Osteoblast (primary cell): ENCODE measurements around the gene VSTM2B. TPM values are rescaled to one million over a fixed set of nuclear protein-coding genes. Genes with fewer than 3 reads are reported as not detected.

Source experiments
- DNase-seq: peaks from one replicate; pipeline ENCODE4 v3.0.0; 2011; ENCODE audit warnings: low spot score, mixed read lengths; ENCODE audit not compliant: insufficient read length; ENCODE audit errors: missing footprints
- H2AFZ ChIP-seq: 2 replicates; pipeline ENCODE4 v1.6.0; 2011; ENCODE audit warnings: mild to moderate bottlenecking, low read length
- H3K27ac ChIP-seq: 2 replicates; pipeline ENCODE4 v1.5.1; 2011; ENCODE audit warnings: mild to moderate bottlenecking, low read depth, low read length, moderate library complexity
- H3K27me3 ChIP-seq: 2 replicates; pipeline ENCODE4 v1.6.0; 2012; ENCODE audit warnings: mild to moderate bottlenecking, control low read depth, inconsistent platforms, low read length, moderate library complexity; ENCODE audit not compliant: insufficient read depth
- H3K36me3 ChIP-seq: 2 replicates; pipeline ENCODE4 v1.5.1; 2011; ENCODE audit warnings: mild to moderate bottlenecking, low read length, control low read depth, moderate library complexity; ENCODE audit not compliant: insufficient read depth
- H3K4me1 ChIP-seq: 2 replicates; pipeline ENCODE4 v1.5.1; 2011; ENCODE audit warnings: mild to moderate bottlenecking, low read length, control low read depth, moderate library complexity; ENCODE audit not compliant: insufficient read depth
- H3K4me2 ChIP-seq: 2 replicates; pipeline ENCODE4 v1.6.0; 2011; ENCODE audit warnings: mild to moderate bottlenecking, low read length; ENCODE audit not compliant: insufficient read depth
- H3K4me3 ChIP-seq: fragments of 200-600 bp; sonication (generic); 3 replicates; pipeline ENCODE4 v1.5.1; 2012; ENCODE audit warnings: mild to moderate bottlenecking, low read length, inconsistent platforms; ENCODE audit not compliant: insufficient read depth
- H3K79me2 ChIP-seq: 2 replicates; pipeline ENCODE4 v1.6.0; 2012; ENCODE audit warnings: mild to moderate bottlenecking, low read length, control low read depth, inconsistent platforms; ENCODE audit not compliant: insufficient read depth
- H3K9me3 ChIP-seq: 2 replicates; pipeline ENCODE4 v1.5.1; 2011; ENCODE audit warnings: low read depth, low read length, control low read depth
- H4K20me1 ChIP-seq: 2 replicates; pipeline ENCODE4 v1.6.0; 2012; ENCODE audit warnings: mild to moderate bottlenecking, low read length, control low read depth; ENCODE audit not compliant: insufficient read depth
- total RNA-seq: library from RNA; depleted of rRNA; stranded (reverse); fragments of >200 nt; gene quantifications from 2 replicates; pipeline ENCODE4 v1.2.3, GENCODE V29; 2012
- TF ChIP-seq, protein P1 (sequence below): IDR thresholded peaks from 2 replicates; pipeline ENCODE4 v1.5.1; 2011; ENCODE audit warnings: mild to moderate bottlenecking, low read depth, low read length, moderate library complexity; ENCODE audit errors: extremely low read depth

VSTM2B gene
- total RNA-seq, 1 donor, result not detected

DNA sequence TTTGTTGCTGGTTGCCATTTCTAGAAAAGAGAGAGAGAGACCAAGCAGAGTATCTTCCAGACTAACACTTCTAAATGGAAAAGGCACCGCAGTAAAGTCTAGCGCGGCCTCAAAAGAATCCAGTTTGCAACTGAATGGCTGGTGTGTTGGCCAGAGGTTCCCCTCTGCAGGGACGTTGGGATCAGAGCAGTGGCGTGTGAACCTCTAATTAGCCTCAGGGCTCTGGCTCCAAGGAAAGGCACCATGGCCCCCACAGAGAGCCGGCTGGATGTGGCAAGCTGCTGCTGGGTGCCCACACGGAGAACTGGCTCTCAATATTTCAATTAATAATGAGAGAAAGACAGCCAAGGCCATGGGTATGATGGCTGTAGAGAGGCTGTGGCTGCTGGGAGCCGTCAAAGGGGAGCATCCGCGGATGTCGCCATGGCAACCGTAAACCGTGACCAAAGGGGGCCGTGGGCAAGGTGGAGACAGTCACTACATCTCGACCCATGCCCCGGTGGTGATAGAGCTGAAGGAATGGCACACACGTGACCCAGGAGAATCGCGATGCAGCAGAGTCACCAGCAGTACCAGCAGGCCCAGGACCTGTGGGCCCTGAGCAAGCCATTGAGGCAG is 9.5 kb downstream of the VSTM2B start:
- Histone ChIP-seq H3K4me3 (no peak overlapping the region), H3K27ac (no peak overlapping the region), H4K20me1 (no peaks in the 10 kb centered on the region), H3K4me1 (no peaks in the 10 kb centered on the region), H3K27me3 (peaks cover 4% of the 10 kb centered on the region), H3K9me3 (no peaks in the 10 kb centered on the region), H3K4me2 (no peak overlapping the region), H3K36me3 (no peaks in the 10 kb centered on the region), H3K79me2 (no peaks in the 10 kb centered on the region), H2AFZ (no peak overlapping the region)
- TF ChIP-seq, protein P1, sequence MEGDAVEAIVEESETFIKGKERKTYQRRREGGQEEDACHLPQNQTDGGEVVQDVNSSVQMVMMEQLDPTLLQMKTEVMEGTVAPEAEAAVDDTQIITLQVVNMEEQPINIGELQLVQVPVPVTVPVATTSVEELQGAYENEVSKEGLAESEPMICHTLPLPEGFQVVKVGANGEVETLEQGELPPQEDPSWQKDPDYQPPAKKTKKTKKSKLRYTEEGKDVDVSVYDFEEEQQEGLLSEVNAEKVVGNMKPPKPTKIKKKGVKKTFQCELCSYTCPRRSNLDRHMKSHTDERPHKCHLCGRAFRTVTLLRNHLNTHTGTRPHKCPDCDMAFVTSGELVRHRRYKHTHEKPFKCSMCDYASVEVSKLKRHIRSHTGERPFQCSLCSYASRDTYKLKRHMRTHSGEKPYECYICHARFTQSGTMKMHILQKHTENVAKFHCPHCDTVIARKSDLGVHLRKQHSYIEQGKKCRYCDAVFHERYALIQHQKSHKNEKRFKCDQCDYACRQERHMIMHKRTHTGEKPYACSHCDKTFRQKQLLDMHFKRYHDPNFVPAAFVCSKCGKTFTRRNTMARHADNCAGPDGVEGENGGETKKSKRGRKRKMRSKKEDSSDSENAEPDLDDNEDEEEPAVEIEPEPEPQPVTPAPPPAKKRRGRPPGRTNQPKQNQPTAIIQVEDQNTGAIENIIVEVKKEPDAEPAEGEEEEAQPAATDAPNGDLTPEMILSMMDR, result no peak
- no peak for DNase-seq

DNA sequence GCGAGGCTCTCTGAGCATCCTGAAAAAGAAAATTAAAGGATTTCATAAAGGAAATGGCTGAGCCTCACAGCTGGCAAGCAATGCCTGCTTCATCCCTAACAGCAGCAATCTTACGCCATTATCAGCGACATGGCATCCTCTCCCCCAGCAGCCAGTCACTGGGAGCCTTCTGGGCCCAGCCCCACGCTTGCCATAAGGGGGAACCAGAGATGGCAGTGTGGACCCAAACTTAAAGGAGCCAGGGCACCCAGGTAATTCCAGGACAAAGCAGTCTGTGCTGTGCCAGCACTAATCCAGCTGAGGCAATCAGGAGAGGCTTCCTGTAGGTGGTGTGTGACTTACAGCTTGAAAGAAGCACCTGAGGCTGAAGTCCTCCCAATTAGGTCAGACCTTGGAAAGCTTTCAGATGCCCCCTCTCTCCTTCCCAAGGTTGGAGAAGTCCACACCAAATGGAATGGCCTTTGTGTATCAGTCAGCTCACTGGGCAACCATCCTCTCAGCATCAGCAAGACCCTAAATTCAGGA is 10.3 kb downstream of the VSTM2B start:
- H3K4me2 ChIP-seq, result no peak overlapping the region
- H4K20me1 ChIP-seq, result no peaks in the 10 kb centered on the region
- no peak overlapping the region for H3K27ac ChIP-seq
- H3K36me3 ChIP-seq, result no peaks in the 10 kb centered on the region
- H2AFZ ChIP-seq, result no peak overlapping the region
- DNase-seq, result no peak
- H3K4me1 ChIP-seq, result no peaks in the 10 kb centered on the region
- no peaks in the 10 kb centered on the region for H3K79me2 ChIP-seq
- TF ChIP-seq, protein P1, result no peak
- no peaks in the 10 kb centered on the region for H3K27me3 ChIP-seq
- no peaks in the 10 kb centered on the region for H3K9me3 ChIP-seq
- H3K4me3 ChIP-seq, result no peak overlapping the region

DNA sequence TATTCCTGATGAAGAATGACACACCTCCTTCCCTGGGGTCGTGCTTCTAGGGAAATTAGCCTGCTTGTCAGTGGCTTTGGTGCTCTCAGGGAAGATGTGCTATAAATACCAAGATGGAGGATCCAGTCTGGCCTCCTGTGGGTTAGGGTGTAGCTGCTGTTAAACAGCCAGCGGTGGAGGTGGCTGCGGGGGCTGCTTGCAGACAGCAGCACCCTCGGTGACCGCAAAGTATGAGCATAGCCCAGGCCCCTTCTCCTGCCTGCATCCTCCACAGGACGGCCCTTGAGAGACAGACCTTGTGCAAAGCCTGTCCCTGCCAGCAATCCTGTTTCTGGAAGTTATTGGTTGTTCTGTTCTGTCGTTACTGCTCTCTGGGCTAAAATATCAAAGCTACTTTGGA is 11.4 kb downstream of the VSTM2B start:
- DNase-seq, result no peak

DNA sequence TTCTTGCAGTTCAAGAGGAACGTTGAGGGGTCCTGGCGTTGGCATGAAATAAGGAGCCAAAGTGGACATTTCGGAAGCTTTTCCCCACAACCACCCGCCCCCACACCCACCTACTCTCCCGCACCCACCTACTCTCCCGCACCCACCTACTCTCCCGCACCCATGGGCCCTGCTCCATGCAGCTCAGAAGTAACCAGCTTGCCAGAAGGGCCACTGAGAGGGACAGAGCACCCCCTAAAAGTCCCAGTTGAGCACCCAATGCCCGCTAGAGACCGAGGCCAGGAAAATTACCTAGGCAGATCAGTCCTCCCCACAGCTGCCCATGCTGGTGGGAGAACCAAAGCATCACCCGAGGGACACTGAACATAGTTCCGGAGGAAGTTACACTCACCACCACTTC is 11.8 kb downstream of the VSTM2B start:
- Histone ChIP-seq H2AFZ (no peak overlapping the region), H3K4me1 (no peaks in the 10 kb centered on the region), H3K27ac (no peak overlapping the region), H3K9me3 (no peaks in the 10 kb centered on the region), H3K4me2 (no peak overlapping the region), H3K79me2 (no peaks in the 10 kb centered on the region), H4K20me1 (no peaks in the 10 kb centered on the region), H3K27me3 (no peaks in the 10 kb centered on the region), H3K36me3 (no peaks in the 10 kb centered on the region), H3K4me3 (no peak overlapping the region)
- DNase-seq, result no peak
- TF ChIP-seq, protein P1, result no peak

More for the DNA sequence above, 11.4 kb downstream of the VSTM2B start:
- no peak overlapping the region for H3K27ac ChIP-seq
- no peaks in the 10 kb centered on the region for H3K9me3 ChIP-seq
- H4K20me1 ChIP-seq, result no peaks in the 10 kb centered on the region
- H3K36me3 ChIP-seq, result no peaks in the 10 kb centered on the region
- no peaks in the 10 kb centered on the region for H3K4me1 ChIP-seq
- no peaks in the 10 kb centered on the region for H3K27me3 ChIP-seq
- H2AFZ ChIP-seq, result no peak overlapping the region
- TF ChIP-seq, protein P1, result no peak
- H3K79me2 ChIP-seq, result no peaks in the 10 kb centered on the region
- no peak overlapping the region for H3K4me2 ChIP-seq
- no peak overlapping the region for H3K4me3 ChIP-seq
